Activated T-helper 17 cell treated with anti-CD3 and anti-CD28 coated beads, Interleukin-2, amount 50 U/mL, for 72 hours (primary cell): ENCODE data around the gene SAMHD1. TPM values are rescaled to one million over a fixed set of nuclear protein-coding genes. Genes with fewer than 3 reads are reported as not detected.
"Not testable (repeated sequence)": the region's sequence is repeated elsewhere in the genome, so short reads cannot be mapped to it uniquely, and the experiment has no call there.

ENCODE experiments used
- ATAC-seq: fragments of 150-1000 bp; cut with Tn5 transposase; replicated peaks from 2 replicates; pipeline ENCODE4 v1.10.0; 2021; ENCODE audit warnings: mild to moderate bottlenecking, moderate library complexity
- H3K27ac Mint-ChIP-seq: one replicate; pipeline ENCODE4 v1.8.0; 2022; ENCODE audit warnings: mixed read lengths
- H3K27me3 Mint-ChIP-seq: one replicate; pipeline ENCODE4 v1.8.0; 2022; ENCODE audit warnings: mixed read lengths
- H3K36me3 Mint-ChIP-seq: one replicate; pipeline ENCODE4 v1.8.0; 2022; ENCODE audit warnings: low read depth, mild to moderate bottlenecking, mixed read lengths
- H3K4me1 Mint-ChIP-seq: one replicate; pipeline ENCODE4 v1.8.0; 2022; ENCODE audit warnings: mixed read lengths
- H3K4me3 Mint-ChIP-seq: one replicate; pipeline ENCODE4 v1.8.0; 2022; ENCODE audit warnings: mild to moderate bottlenecking, mixed read lengths
- H3K9me3 Mint-ChIP-seq: one replicate; pipeline ENCODE4 v1.8.0; 2022; ENCODE audit warnings: mixed read lengths
- total RNA-seq, 2 donors: library from RNA; stranded (reverse); gene quantifications; one replicate each; pipeline ENCODE4 v1.2.3, GENCODE V29; 2022

Gene SAMHD1
- total RNA-seq, 2 donors from 2014 or later, result 64.6 to 140 TPM

GRCh38 chr20:36908603-36909002 is 42.9 kb downstream of the SAMHD1 start:
- H3K4me1 Mint-ChIP-seq, result no peaks in the 10 kb centered on the region
- H3K27ac Mint-ChIP-seq, result no peak overlapping the region
- no peaks in the 10 kb centered on the region for H3K27me3 Mint-ChIP-seq
- no peak for ATAC-seq
- H3K9me3 Mint-ChIP-seq, result no peaks in the 10 kb centered on the region
- no peak overlapping the region for H3K4me3 Mint-ChIP-seq
- peaks cover 95% of the 10 kb centered on the region for H3K36me3 Mint-ChIP-seq

GRCh38 chr20:36906086-36906485 is 45.4 kb downstream of the SAMHD1 start:
- peak overlapping the region; percentile 68 for H3K27ac Mint-ChIP-seq
- not testable (repeated sequence) for H3K27me3 Mint-ChIP-seq, ATAC-seq, H3K4me1 Mint-ChIP-seq, H3K4me3 Mint-ChIP-seq, H3K9me3 Mint-ChIP-seq
- peaks cover 98% of the 10 kb centered on the region for H3K36me3 Mint-ChIP-seq

GRCh38 chr20:36905566-36905965 is 45.9 kb downstream of the SAMHD1 start:
- H3K27ac Mint-ChIP-seq, result peak overlapping the region; percentile 68

GRCh38 chr20:36904690-36905089 is 46.8 kb downstream of the SAMHD1 start:
- Mint-ChIP-seq H3K27ac (peak overlapping the region; percentile 68), H3K4me3 (no peak overlapping the region), H3K9me3 (no peaks in the 10 kb centered on the region), H3K4me1 (no peaks in the 10 kb centered on the region), H3K36me3 (peaks cover 98% of the 10 kb centered on the region), H3K27me3 (no peaks in the 10 kb centered on the region)
- ATAC-seq, result no peak

More at GRCh38 chr20:36905566-36905965, 45.9 kb downstream of the SAMHD1 start:
- not testable (repeated sequence) for ATAC-seq, H3K27me3 Mint-ChIP-seq, H3K4me3 Mint-ChIP-seq, H3K4me1 Mint-ChIP-seq, H3K9me3 Mint-ChIP-seq
- peaks cover 98% of the 10 kb centered on the region for H3K36me3 Mint-ChIP-seq

GRCh38 chr20:36895036-36895435 is 56.5 kb downstream of the SAMHD1 start:
- Mint-ChIP-seq H3K9me3 (no peaks in the 10 kb centered on the region), H3K36me3 (peaks cover 99% of the 10 kb centered on the region), H3K4me3 (no peak overlapping the region), H3K27me3 (no peaks in the 10 kb centered on the region), H3K27ac (peak overlapping the region; percentile 80), H3K4me1 (peaks cover 8% of the 10 kb centered on the region)
- ATAC-seq, result peak; percentile 92

GRCh38 chr20:36893801-36894200 is 57.7 kb downstream of the SAMHD1 start:
- Mint-ChIP-seq H3K4me3 (no peak overlapping the region), H3K36me3 (peaks cover 96% of the 10 kb centered on the region), H3K4me1 (peaks cover 15% of the 10 kb centered on the region), H3K27ac (no peak overlapping the region), H3K9me3 (no peaks in the 10 kb centered on the region), H3K27me3 (no peaks in the 10 kb centered on the region)
- no peak for ATAC-seq

GRCh38 chr20:36891211-36891610 is 60.3 kb downstream of the SAMHD1 start:
- ATAC-seq, result no peak
- peaks cover 70% of the 10 kb centered on the region for H3K36me3 Mint-ChIP-seq
- no peaks in the 10 kb centered on the region for H3K9me3 Mint-ChIP-seq
- peaks cover 15% of the 10 kb centered on the region for H3K4me1 Mint-ChIP-seq
- H3K27ac Mint-ChIP-seq, result no peak overlapping the region
- no peak overlapping the region for H3K4me3 Mint-ChIP-seq
- no peaks in the 10 kb centered on the region for H3K27me3 Mint-ChIP-seq

- Mint-ChIP-seq H3K9me3 (no peaks in the 10 kb centered on the region), H3K36me3 (peaks cover 64% of the 10 kb centered on the region), H3K4me1 (peaks cover 15% of the 10 kb centered on the region), H3K4me3 (no peak overlapping the region), H3K27me3 (no peaks in the 10 kb centered on the region), H3K27ac (peak overlapping the region; percentile 60)
- no peak for ATAC-seq
These were observed 60.9 kb downstream of the SAMHD1 start for GRCh38 chr20:36890586-36890985.

- Mint-ChIP-seq H3K27ac (no peak overlapping the region), H3K4me1 (peaks cover 8% of the 10 kb centered on the region), H3K36me3 (peaks cover 50% of the 10 kb centered on the region), H3K27me3 (no peaks in the 10 kb centered on the region), H3K4me3 (no peak overlapping the region), H3K9me3 (no peaks in the 10 kb centered on the region)
- ATAC-seq, result no peak
These were observed 62.5 kb downstream of the SAMHD1 start for GRCh38 chr20:36888880-36889516.

- no peaks in the 10 kb centered on the region for H3K27me3 Mint-ChIP-seq
- ATAC-seq, result no peak
- peaks cover 13% of the 10 kb centered on the region for H3K4me1 Mint-ChIP-seq
- H3K4me3 Mint-ChIP-seq, result no peak overlapping the region
- H3K9me3 Mint-ChIP-seq, result no peaks in the 10 kb centered on the region
- H3K27ac Mint-ChIP-seq, result no peak overlapping the region
- peaks cover 37% of the 10 kb centered on the region for H3K36me3 Mint-ChIP-seq
These were observed 63.8 kb downstream of the SAMHD1 start for GRCh38 chr20:36887752-36888090.

- Mint-ChIP-seq H3K4me1 (peaks cover 13% of the 10 kb centered on the region), H3K36me3 (peaks cover 31% of the 10 kb centered on the region), H3K27me3 (no peaks in the 10 kb centered on the region), H3K9me3 (no peaks in the 10 kb centered on the region), H3K4me3 (peak overlapping the region; percentile 0), H3K27ac (peak overlapping the region; percentile 21)
- peak; percentile 92 for ATAC-seq
These were observed 64.4 kb downstream of the SAMHD1 start for GRCh38 chr20:36886859-36887751.

- Mint-ChIP-seq H3K9me3 (no peaks in the 10 kb centered on the region), H3K4me3 (no peak overlapping the region), H3K27me3 (no peaks in the 10 kb centered on the region), H3K27ac (no peak overlapping the region), H3K36me3 (peaks cover 13% of the 10 kb centered on the region), H3K4me1 (peaks cover 20% of the 10 kb centered on the region)
- ATAC-seq, result no peak
These were observed 66.2 kb downstream of the SAMHD1 start for GRCh38 chr20:36885356-36885755.

- Mint-ChIP-seq H3K36me3 (peaks cover under 1% of the 10 kb centered on the region), H3K4me1 (peaks cover 12% of the 10 kb centered on the region), H3K27ac (peak overlapping the region; percentile 69), H3K9me3 (no peaks in the 10 kb centered on the region), H3K27me3 (no peaks in the 10 kb centered on the region), H3K4me3 (no peak overlapping the region)
- ATAC-seq, result no peak
These were observed 67.5 kb downstream of the SAMHD1 start for GRCh38 chr20:36883977-36884535.

GRCh38 chr20:36881888-36882287 is 69.6 kb downstream of the SAMHD1 start:
- H3K36me3 Mint-ChIP-seq, result no peaks in the 10 kb centered on the region

GRCh38 chr20:36881331-36881730 is 70.2 kb downstream of the SAMHD1 start:
- Mint-ChIP-seq H3K4me3 (peak overlapping the region; percentile 7), H3K9me3 (no peaks in the 10 kb centered on the region), H3K36me3 (no peaks in the 10 kb centered on the region), H3K27me3 (no peaks in the 10 kb centered on the region), H3K4me1 (peaks cover 12% of the 10 kb centered on the region), H3K27ac (peak overlapping the region; percentile 77)
- no peak for ATAC-seq

More at GRCh38 chr20:36881888-36882287, 69.6 kb downstream of the SAMHD1 start:
- Mint-ChIP-seq H3K4me3 (peak overlapping the region; percentile 7), H3K27me3 (no peaks in the 10 kb centered on the region), H3K9me3 (no peaks in the 10 kb centered on the region), H3K27ac (peak overlapping the region; percentile 77), H3K4me1 (peaks cover 12% of the 10 kb centered on the region)
- ATAC-seq, result peak; percentile 99
